Measurements from ENCODE around the gene REC8. TPM values are rescaled to one million over a fixed set of nuclear protein-coding genes. Genes with fewer than 3 reads are reported as not detected.

The REC8 gene
- total and polyA plus RNA-seq, 10 of the 15 experiments (the other 5 are each of a cell fraction or from before 2014, with no cell fraction given), result 4.2 to 76.9 (median 29.1) TPM

DNA sequence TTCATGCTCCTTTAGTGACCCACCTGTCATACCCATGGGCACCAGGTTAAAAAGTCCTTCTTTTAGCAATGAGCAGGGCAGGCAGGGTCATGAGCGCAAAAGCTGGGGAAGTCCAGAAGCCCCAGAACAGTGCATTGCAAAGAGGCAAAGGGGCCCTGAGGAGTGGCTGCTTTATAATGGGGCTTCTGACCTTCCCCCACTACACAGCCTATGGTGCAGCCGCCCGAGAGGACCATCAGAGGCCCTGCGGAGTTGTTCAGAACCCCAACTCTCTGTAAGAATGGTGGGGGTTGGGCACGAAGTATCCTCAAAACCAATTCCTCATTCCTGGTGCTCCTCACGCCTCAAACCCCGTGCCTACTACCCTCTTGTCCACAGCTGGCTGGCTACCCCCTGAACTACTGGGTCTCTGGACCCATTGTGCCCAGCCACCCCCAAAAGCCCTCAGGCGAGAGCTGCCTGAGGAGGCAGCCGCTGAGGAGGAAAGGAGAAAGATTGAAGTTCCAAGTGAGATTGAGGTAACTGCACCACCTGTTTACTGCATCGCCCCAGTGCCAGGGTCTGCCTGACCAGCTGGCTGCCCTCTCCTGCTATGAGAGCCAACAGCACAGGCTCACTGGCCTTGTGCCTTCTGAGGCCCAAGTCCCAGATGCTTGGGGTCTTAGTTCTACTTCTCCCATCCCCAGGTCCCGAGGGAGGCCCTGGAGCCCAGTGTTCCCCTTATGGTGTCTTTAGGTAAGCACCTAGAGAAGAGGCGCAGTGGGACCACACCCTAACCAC lies 6.7 kb downstream of the REC8 start:
- H3K79me2 ChIP-seq (ENCODE audit: control insufficient read depth, insufficient read depth, low read length), result no peaks in the 10 kb centered on the region
- WGBS (ENCODE audit: insufficient coverage, insufficient replicate concordance, low lambda C conversion rate, missing lambda C conversion rate), result 90% methylated on average over 12 of the region's 12 CpGs
- no peak overlapping the region for H3K4me2 ChIP-seq (ENCODE audit: control insufficient read depth, insufficient read depth)
- no peak for TF ChIP-seq FOS (IDR thresholded peaks at IDR 0.05; ENCODE audit: borderline replicate concordance, extremely low read depth, insufficient read length)
- no peak for TF ChIP-seq ZNF217 (IDR thresholded peaks at IDR 0.05)
- no peak for TF ChIP-seq ZNF207 (IDR thresholded peaks at IDR 0.05; ENCODE audit: borderline replicate concordance)
- TF ChIP-seq POLR2A (IDR thresholded peaks at IDR 0.05; ENCODE audit: low read depth, low read length), result peak; percentile 9; the same call in 1 of the 2 replicates
- peaks cover 14 to 41% of the 10 kb centered on the region in 2 experiments; a peak in 3 of 4 replicates for H3K36me3 ChIP-seq (ENCODE audit: control insufficient read depth in 2 of 2, insufficient read depth in 2 of 2, low read length in 1 of 2)
- intact Hi-C loops (cut with micrococcal nuclease; ENCODE audit: unreplicated experiment), result no loop called here
- BruUV-seq (replicated peaks), result no TSS peak
- DNase-seq (ENCODE audit: low read depth, low spot score), result no peak
- no peaks in the 10 kb centered on the region for H4K20me1 ChIP-seq (ENCODE audit: control insufficient read depth, insufficient read depth)
- H3K27me3 ChIP-seq (replicated peaks in 1 of 2; ENCODE audit: control insufficient read depth in 2 of 2, insufficient read depth in 2 of 2, low read length in 1 of 2), result no peaks in the 10 kb centered on the region
- no peak for ATAC-seq
- no peak overlapping the region for H3K9ac ChIP-seq (ENCODE audit: control insufficient read depth, insufficient read depth, low read length)
- ChIA-PET POLR2A (interaction anchor here (1.1 to 1.2 kb wide), 2 partner anchors 14 to 37 kb away, joined by 3 read pairs; partner anchors contain the start of gene EMC9), CTCF (no interaction called here), SMC1A (ENCODE audit: uncharacterized antibody, unreplicated experiment) (no interaction called here), RAD21 (ENCODE audit: unreplicated experiment) (no interaction called here)
- no peak overlapping the region for H3K4me3 ChIP-seq
- no peaks in the 10 kb centered on the region for H3K9me3 ChIP-seq (replicated peaks; ENCODE audit: control insufficient read depth, insufficient read depth, low read length)
- H3K27ac ChIP-seq (ENCODE audit: control insufficient read depth, insufficient read depth), result no peak overlapping the region
- FAIRE-seq, result no peak
- H3K4me1 ChIP-seq (ENCODE audit: control insufficient read depth, insufficient read depth, low read length), result no peaks in the 10 kb centered on the region
- no peak overlapping the region for H2AFZ ChIP-seq (ENCODE audit: control insufficient read depth, low read depth, low read length)
- in situ Hi-C loops (cut with MboI), result no loop called here

DNA sequence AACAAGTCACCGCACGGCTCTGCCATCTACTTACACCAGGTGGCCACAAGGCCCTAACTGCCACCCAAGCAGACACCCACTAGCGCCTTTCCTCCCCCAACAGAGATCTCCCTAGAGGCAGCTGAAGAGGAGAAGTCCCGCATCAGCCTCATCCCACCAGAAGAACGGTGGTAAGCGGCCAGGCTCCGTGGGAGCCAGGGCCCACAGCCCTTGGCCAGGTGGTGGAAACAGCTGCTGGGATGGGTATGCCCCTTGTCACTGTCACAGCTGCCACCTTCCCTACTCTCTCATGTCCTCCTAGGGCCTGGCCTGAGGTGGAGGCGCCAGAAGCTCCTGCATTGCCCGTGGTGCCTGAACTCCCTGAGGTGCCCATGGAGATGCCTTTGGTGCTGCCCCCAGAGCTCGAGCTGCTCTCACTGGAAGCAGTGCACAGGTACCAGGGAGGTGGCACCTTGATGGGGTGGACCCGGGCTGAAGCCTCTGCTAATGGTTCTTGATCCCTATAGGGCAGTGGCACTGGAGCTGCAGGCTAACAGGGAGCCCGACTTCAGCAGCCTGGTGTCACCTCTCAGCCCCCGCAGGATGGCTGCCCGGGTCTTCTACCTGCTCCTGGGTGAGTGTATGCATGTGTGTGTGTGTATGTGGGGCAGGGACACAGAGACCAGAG lies 7.5 kb downstream of the REC8 start:
- no peaks in the 10 kb centered on the region for H3K9me3 ChIP-seq (replicated peaks; ENCODE audit: control insufficient read depth, insufficient read depth, low read length)
- peaks cover 13 to 47% of the 10 kb centered on the region in 2 experiments; a peak in 3 of 4 replicates for H3K36me3 ChIP-seq (ENCODE audit: control insufficient read depth in 2 of 2, insufficient read depth in 2 of 2, low read length in 1 of 2)
- TF ChIP-seq POLR2A (IDR thresholded peaks at IDR 0.05; ENCODE audit: low read depth, low read length), result peak; percentile 73
- TF ChIP-seq POLR2AphosphoS5 (IDR thresholded peaks at IDR 0.05; ENCODE audit: low read length), result peak; percentile 70; the same call in 1 of the 2 replicates
- no peak for TF ChIP-seq CHD1 (IDR thresholded peaks at IDR 0.05; ENCODE audit: low read depth, low read length)
- no peaks in the 10 kb centered on the region for H3K4me1 ChIP-seq (ENCODE audit: control insufficient read depth, insufficient read depth, low read length)
- in situ Hi-C loops (cut with MboI) (no loop called here), intact Hi-C loops (cut with micrococcal nuclease; ENCODE audit: unreplicated experiment) (no loop called here)
- ATAC-seq (peak; percentile 9), FAIRE-seq (no peak), DNase-seq (ENCODE audit: low read depth, low spot score) (no peak)
- H3K79me2 ChIP-seq (ENCODE audit: control insufficient read depth, insufficient read depth, low read length), result no peaks in the 10 kb centered on the region
- POLR2A ChIA-PET, result interaction anchor here (1.1 to 1.4 kb wide), 3 partner anchors 15 to 38 kb away, joined by 3 to 4 read pairs (median 3); partner anchors contain the start of gene EMC9
- no peaks in the 10 kb centered on the region for H4K20me1 ChIP-seq (ENCODE audit: control insufficient read depth, insufficient read depth)
- no peak overlapping the region for H3K4me2 ChIP-seq (ENCODE audit: control insufficient read depth, insufficient read depth)
- H3K27ac ChIP-seq (ENCODE audit: control insufficient read depth, insufficient read depth), result no peak overlapping the region
- H3K4me3 ChIP-seq, result no peak overlapping the region
- SMC1A ChIA-PET (ENCODE audit: uncharacterized antibody, unreplicated experiment), result no interaction called here
- RAD21 ChIA-PET (ENCODE audit: unreplicated experiment), result no interaction called here
- no peak overlapping the region for H2AFZ ChIP-seq (ENCODE audit: control insufficient read depth, low read depth, low read length)
- H3K9ac ChIP-seq (ENCODE audit: control insufficient read depth, insufficient read depth, low read length), result no peak overlapping the region
- WGBS (ENCODE audit: insufficient coverage, insufficient replicate concordance, low lambda C conversion rate, missing lambda C conversion rate), result 71% methylated on average over 14 of the region's 14 CpGs
- no peaks in the 10 kb centered on the region for H3K27me3 ChIP-seq (replicated peaks in 1 of 2; ENCODE audit: control insufficient read depth in 2 of 2, insufficient read depth in 2 of 2, low read length in 1 of 2)
- CTCF ChIA-PET, result interaction anchor here (0.6 to 0.9 kb wide), 2 partner anchors 36 to 129 kb away, joined by 3 read pairs; partner anchors contain the start of genes CIDEB and MDP1
- BruUV-seq (replicated peaks), result no TSS peak
